ENCODE measurements around the gene ERGIC2. TPM values are rescaled to one million over a fixed set of nuclear protein-coding genes. Genes with fewer than 3 reads are reported as not detected.

ERGIC2 gene
- total and polyA plus RNA-seq, 10 of the 15 experiments (the other 5 are each of a cell fraction or from before 2014, with no cell fraction given): 26.1 to 181 (median 83.9) TPM

DNA sequence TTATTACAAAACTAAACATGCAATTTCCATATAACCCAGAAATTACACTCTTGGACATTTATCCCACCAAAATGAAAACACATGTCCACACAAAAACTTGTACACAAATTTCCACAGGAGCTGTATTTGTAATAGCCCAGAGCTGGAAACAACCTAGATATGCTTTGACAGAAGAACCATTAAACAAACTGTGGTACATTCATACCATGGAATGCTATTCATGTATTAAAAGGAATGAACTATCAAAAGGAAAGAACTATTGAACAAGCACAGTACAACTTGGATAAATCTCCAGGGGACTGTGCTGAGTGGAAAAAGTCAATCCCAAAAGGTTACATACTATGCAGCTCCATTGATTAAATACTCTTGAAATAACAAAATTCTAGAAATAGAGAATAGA is 35.8 kb upstream of the ERGIC2 start (continued):
- TF ChIP-seq, protein P1, sequence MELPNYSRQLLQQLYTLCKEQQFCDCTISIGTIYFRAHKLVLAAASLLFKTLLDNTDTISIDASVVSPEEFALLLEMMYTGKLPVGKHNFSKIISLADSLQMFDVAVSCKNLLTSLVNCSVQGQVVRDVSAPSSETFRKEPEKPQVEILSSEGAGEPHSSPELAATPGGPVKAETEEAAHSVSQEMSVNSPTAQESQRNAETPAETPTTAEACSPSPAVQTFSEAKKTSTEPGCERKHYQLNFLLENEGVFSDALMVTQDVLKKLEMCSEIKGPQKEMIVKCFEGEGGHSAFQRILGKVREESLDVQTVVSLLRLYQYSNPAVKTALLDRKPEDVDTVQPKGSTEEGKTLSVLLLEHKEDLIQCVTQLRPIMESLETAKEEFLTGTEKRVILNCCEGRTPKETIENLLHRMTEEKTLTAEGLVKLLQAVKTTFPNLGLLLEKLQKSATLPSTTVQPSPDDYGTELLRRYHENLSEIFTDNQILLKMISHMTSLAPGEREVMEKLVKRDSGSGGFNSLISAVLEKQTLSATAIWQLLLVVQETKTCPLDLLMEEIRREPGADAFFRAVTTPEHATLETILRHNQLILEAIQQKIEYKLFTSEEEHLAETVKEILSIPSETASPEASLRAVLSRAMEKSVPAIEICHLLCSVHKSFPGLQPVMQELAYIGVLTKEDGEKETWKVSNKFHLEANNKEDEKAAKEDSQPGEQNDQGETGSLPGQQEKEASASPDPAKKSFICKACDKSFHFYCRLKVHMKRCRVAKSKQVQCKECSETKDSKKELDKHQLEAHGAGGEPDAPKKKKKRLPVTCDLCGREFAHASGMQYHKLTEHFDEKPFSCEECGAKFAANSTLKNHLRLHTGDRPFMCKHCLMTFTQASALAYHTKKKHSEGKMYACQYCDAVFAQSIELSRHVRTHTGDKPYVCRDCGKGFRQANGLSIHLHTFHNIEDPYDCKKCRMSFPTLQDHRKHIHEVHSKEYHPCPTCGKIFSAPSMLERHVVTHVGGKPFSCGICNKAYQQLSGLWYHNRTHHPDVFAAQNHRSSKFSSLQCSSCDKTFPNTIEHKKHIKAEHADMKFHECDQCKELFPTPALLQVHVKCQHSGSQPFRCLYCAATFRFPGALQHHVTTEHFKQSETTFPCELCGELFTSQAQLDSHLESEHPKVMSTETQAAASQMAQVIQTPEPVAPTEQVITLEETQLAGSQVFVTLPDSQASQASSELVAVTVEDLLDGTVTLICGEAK (IDR thresholded peaks at IDR 0.05; ENCODE audit: borderline replicate concordance): no peak

DNA sequence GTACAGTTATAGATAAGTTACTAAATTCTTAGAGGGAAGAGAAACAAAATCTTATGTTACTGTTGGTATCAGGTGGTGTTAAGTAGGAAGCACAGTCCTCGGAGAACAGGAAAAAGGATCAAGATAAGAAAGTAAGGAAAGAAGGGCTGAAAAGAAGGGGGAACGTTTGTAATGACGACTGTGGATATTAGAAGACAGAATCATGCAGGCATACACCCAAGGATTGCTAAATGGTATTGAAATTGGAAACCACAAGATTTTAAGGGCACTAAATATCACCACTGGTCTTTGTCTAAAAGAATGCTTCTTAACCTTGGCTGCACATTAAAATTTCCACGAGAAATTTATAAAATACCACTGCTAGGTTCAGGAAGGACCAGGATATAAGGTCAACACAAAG is 34.1 kb upstream of the ERGIC2 start:
- Histone ChIP-seq H3K4me3 (no peak overlapping the region), H3K27ac (ENCODE audit: control insufficient read depth, insufficient read depth) (no peak overlapping the region), H2AFZ (ENCODE audit: control insufficient read depth, low read depth, low read length) (no peak overlapping the region), H3K79me2 (ENCODE audit: control insufficient read depth, insufficient read depth, low read length) (no peaks in the 10 kb centered on the region), H4K20me1 (ENCODE audit: control insufficient read depth, insufficient read depth) (no peaks in the 10 kb centered on the region), H3K9ac (ENCODE audit: control insufficient read depth, insufficient read depth, low read length) (no peak overlapping the region), H3K36me3 (ENCODE audit: control insufficient read depth in 2 of 2, insufficient read depth in 2 of 2, low read length in 1 of 2) (no peaks in the 10 kb centered on the region), H3K4me1 (ENCODE audit: control insufficient read depth, insufficient read depth, low read length) (no peaks in the 10 kb centered on the region), H3K4me2 (ENCODE audit: control insufficient read depth, insufficient read depth) (no peak overlapping the region), H3K9me3 (replicated peaks; ENCODE audit: control insufficient read depth, insufficient read depth, low read length) (no peaks in the 10 kb centered on the region), H3K27me3 (replicated peaks in 1 of 2; ENCODE audit: control insufficient read depth in 2 of 2, insufficient read depth in 2 of 2, low read length in 1 of 2) (no peaks in the 10 kb centered on the region)
- POLR2A ChIA-PET: no interaction called here
- BruUV-seq (replicated peaks): no TSS peak
- FAIRE-seq: no peak
- CTCF ChIA-PET: interaction anchor here (1.1 kb wide), 1 partner anchor 13 kb away, joined by 3 read pairs; no protein-coding TSS in a partner anchor
- in situ Hi-C loops (cut with MboI): no loop called here
- no peak for TF ChIP-seq TCF7 (IDR thresholded peaks at IDR 0.05; ENCODE audit: borderline replicate concordance)
- TF ChIP-seq RCOR1 (conservative IDR thresholded peaks at IDR 0.05; ENCODE audit: low read depth, low read length): no peak
- no peak for TF ChIP-seq ZSCAN29 (IDR thresholded peaks at IDR 0.05)
- TF ChIP-seq YY1 (IDR thresholded peaks at IDR 0.05; ENCODE audit: low read depth, low read length): no peak
- TF ChIP-seq CREM (IDR thresholded peaks at IDR 0.05; ENCODE audit: low read depth): no peak
- TF ChIP-seq FOXK2 (IDR thresholded peaks at IDR 0.05): no peak
- no peak for TF ChIP-seq ETV6 (conservative IDR thresholded peaks at IDR 0.05 in 1 of 2, IDR thresholded peaks at IDR 0.05 in 1 of 2; ENCODE audit: borderline replicate concordance in 1 of 2, low read depth in 1 of 2)
- no peak for TF ChIP-seq POU2F2 (IDR thresholded peaks at IDR 0.05; ENCODE audit: borderline replicate concordance, low read depth, low read length)
- TF ChIP-seq, protein P2, sequence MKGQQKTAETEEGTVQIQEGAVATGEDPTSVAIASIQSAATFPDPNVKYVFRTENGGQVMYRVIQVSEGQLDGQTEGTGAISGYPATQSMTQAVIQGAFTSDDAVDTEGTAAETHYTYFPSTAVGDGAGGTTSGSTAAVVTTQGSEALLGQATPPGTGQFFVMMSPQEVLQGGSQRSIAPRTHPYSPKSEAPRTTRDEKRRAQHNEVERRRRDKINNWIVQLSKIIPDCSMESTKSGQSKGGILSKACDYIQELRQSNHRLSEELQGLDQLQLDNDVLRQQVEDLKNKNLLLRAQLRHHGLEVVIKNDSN (IDR thresholded peaks at IDR 0.05; ENCODE audit: borderline replicate concordance, extremely low read length, insufficient read depth, low read depth, low read length): no peak
- RAD21 ChIA-PET (ENCODE audit: unreplicated experiment): interaction anchor here (2.1 kb wide), 1 partner anchor 12 kb away, joined by 6 read pairs; no protein-coding TSS in a partner anchor
- intact Hi-C loops (cut with micrococcal nuclease; ENCODE audit: unreplicated experiment): no loop called here
- WGBS (ENCODE audit: insufficient coverage, insufficient replicate concordance, low lambda C conversion rate, missing lambda C conversion rate): 6% methylated on average over 4 of the region's 4 CpGs
- SMC1A ChIA-PET (ENCODE audit: uncharacterized antibody, unreplicated experiment): no interaction called here
- no peak for DNase-seq (ENCODE audit: low read depth, low spot score)
- ATAC-seq: no peak

Data from GM12878 (cell line).